ENCODE measurements around the gene PLEKHA1.

- TF ChIP-seq, protein P1, sequence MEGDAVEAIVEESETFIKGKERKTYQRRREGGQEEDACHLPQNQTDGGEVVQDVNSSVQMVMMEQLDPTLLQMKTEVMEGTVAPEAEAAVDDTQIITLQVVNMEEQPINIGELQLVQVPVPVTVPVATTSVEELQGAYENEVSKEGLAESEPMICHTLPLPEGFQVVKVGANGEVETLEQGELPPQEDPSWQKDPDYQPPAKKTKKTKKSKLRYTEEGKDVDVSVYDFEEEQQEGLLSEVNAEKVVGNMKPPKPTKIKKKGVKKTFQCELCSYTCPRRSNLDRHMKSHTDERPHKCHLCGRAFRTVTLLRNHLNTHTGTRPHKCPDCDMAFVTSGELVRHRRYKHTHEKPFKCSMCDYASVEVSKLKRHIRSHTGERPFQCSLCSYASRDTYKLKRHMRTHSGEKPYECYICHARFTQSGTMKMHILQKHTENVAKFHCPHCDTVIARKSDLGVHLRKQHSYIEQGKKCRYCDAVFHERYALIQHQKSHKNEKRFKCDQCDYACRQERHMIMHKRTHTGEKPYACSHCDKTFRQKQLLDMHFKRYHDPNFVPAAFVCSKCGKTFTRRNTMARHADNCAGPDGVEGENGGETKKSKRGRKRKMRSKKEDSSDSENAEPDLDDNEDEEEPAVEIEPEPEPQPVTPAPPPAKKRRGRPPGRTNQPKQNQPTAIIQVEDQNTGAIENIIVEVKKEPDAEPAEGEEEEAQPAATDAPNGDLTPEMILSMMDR (IDR thresholded peaks at IDR 0.05; ENCODE audit: insufficient read depth, low read length, poor library complexity, severe bottlenecking) = no peak
- TF ChIP-seq EZH2phosphoT487 (conservative IDR thresholded peaks at IDR 0.05; ENCODE audit: low read length) = no peak
These were observed 86.8 kb downstream of the PLEKHA1 start, which contains the start of gene HTRA1 for GRCh38 chr10:122461367-122461728.

Measured in SU-DHL-6 (cell line).